GM23248 (cell line): ENCODE results near the gene BMI1. TPM values are rescaled to one million over a fixed set of nuclear protein-coding genes. Genes with fewer than 3 reads are reported as not detected.
A peak's percentile ranks its signal among the peaks of the same experiment; 100 is the strongest.

Experiments used
- DNase-seq: peaks from one replicate; pipeline ENCODE4 v3.0.0-alpha.2; 2015
- H2AFZ ChIP-seq: fragments of 200-600 bp; sonication (generic); 2 replicates; pipeline ENCODE4 v1.6.1; 2016; ENCODE audit warnings: antibody characterized with exemption
- H3F3A ChIP-seq: fragments of 200-600 bp; sonication (generic); 2 replicates; pipeline ENCODE4 v1.6.1; 2016; ENCODE audit warnings: mild to moderate bottlenecking, antibody characterized with exemption, mixed run types; ENCODE audit not compliant: insufficient read depth
- H3K27ac ChIP-seq: fragments of 200-600 bp; sonication (generic); 2 replicates; pipeline ENCODE4 v1.5.1; 2016; ENCODE audit warnings: mild to moderate bottlenecking
- H3K27me3 ChIP-seq: fragments of 200-600 bp; sonication (generic); replicated peaks from 2 replicates; pipeline ENCODE4 v1.6.1; 2016; ENCODE audit warnings: mild to moderate bottlenecking; ENCODE audit not compliant: insufficient read depth
- H3K36me3 ChIP-seq: fragments of 200-600 bp; sonication (generic); 2 replicates; pipeline ENCODE4 v1.6.1; 2016; ENCODE audit warnings: low read depth, mild to moderate bottlenecking
- H3K4me1 ChIP-seq: fragments of 200-600 bp; sonication (generic); 2 replicates; pipeline ENCODE4 v1.6.1; 2016; ENCODE audit warnings: mild to moderate bottlenecking; ENCODE audit not compliant: insufficient read depth
- H3K4me2 ChIP-seq: fragments of 200-600 bp; sonication (generic); one replicate; pipeline ENCODE4 v1.6.1; 2016; ENCODE audit warnings: mild to moderate bottlenecking; ENCODE audit not compliant: unreplicated experiment
- H3K4me3 ChIP-seq: fragments of 200-600 bp; sonication (generic); 2 replicates; pipeline ENCODE4 v1.5.1; 2016; ENCODE audit warnings: mild to moderate bottlenecking
- H3K79me2 ChIP-seq: fragments of 200-600 bp; sonication (generic); 2 replicates; pipeline ENCODE4 v1.6.1; 2016; ENCODE audit warnings: mild to moderate bottlenecking; ENCODE audit not compliant: insufficient read depth
- H3K9ac ChIP-seq: fragments of 200-600 bp; sonication (generic); 2 replicates; pipeline ENCODE4 v1.6.1; 2016; ENCODE audit warnings: mild to moderate bottlenecking
- H3K9me2 ChIP-seq: fragments of 200-600 bp; sonication (generic); 2 replicates; pipeline ENCODE4 v1.6.1; 2016; ENCODE audit warnings: mixed run types, mild to moderate bottlenecking, moderate library complexity; ENCODE audit not compliant: insufficient read depth
- H3K9me3 ChIP-seq: fragments of 200-600 bp; sonication (generic); one replicate; pipeline ENCODE4 v1.6.1; 2017; ENCODE audit warnings: low read depth
- H4K20me1 ChIP-seq: fragments of 200-600 bp; sonication (generic); 2 replicates; pipeline ENCODE4 v1.6.0; 2016; ENCODE audit not compliant: insufficient read depth
- EZH2 ChIP-seq: fragments of 200-600 bp; sonication (generic); IDR thresholded peaks from 2 replicates; pipeline ENCODE4 v1.6.1; 2018; ENCODE audit warnings: antibody characterized with exemption, mild to moderate bottlenecking; ENCODE audit not compliant: insufficient read depth, poor library complexity, severe bottlenecking
- EZH2phosphoT487 ChIP-seq: fragments of 200-600 bp; sonication (generic); IDR thresholded peaks from 2 replicates; pipeline ENCODE4 v1.6.1; 2018; ENCODE audit warnings: antibody characterized with exemption, moderate library complexity, mild to moderate bottlenecking, low read depth; ENCODE audit not compliant: insufficient read depth
- WGBS, 2 experiments: methylation state at CpG; one replicate each; pipeline ENCODE4 v1.1.6; 2015 to 2017; ENCODE audit warnings: low lambda C conversion rate in 2 of 2, low coverage in 1 of 2; ENCODE audit errors: missing lambda C conversion rate in 2 of 2; 5-methylcytosine and 5-hydroxymethylcytosine counted together
- in situ Hi-C: fragments of 300-500 bp; cut with MboI; formaldehyde crosslinking; loops from 2 replicates; pipeline ENCODE4 v1.15.0; 2020
- polyA plus RNA-seq: library from polyadenylated mRNA; unstranded; fragments of >200 nt; fragmentation: Nextera tagmentation; extraction: Ambion mirVana; gene quantifications from 2 replicates; pipeline ENCODE4 v1.2.1, GENCODE V29; 2016
- small RNA-seq: library from RNA; depleted of rRNA; stranded (forward); fragments of <200 nt; gene quantifications from one replicate; pipeline ENCODE3, GENCODE V24; 2014; ENCODE audit warnings: low read depth, low replicate concordance
- total RNA-seq: library from RNA; depleted of rRNA; stranded (reverse); fragments of >200 nt; shearing (Covaris generic); gene quantifications from 2 replicates; pipeline ENCODE4 v1.2.3, GENCODE V29; 2014; rRNA removed

Gene BMI1
- total and polyA plus RNA-seq, 2 experiments from 2014 or later, result 38.0 to 66.0 TPM

- Histone ChIP-seq H3K4me2 (no peak overlapping the region), H3K79me2 (no peaks in the 10 kb centered on the region), H4K20me1 (no peaks in the 10 kb centered on the region), H3F3A (no peaks in the 10 kb centered on the region), H3K9me3 (no peaks in the 10 kb centered on the region), H3K4me3 (no peak overlapping the region), H3K9ac (no peak overlapping the region), H3K27me3 (no peaks in the 10 kb centered on the region), H2AFZ (0 out of 2 replicates have a peak overlapping the region, but pooled peaks have one; percentile 0), H3K27ac (no peak overlapping the region), H3K36me3 (no peaks in the 10 kb centered on the region), H3K9me2 (no peaks in the 10 kb centered on the region), H3K4me1 (no peaks in the 10 kb centered on the region)
- in situ Hi-C loops, result no loop called here
- peak; percentile 6 for DNase-seq
- TF ChIP-seq EZH2, result no peak
- TF ChIP-seq EZH2phosphoT487, result no peak
- 49 to 54% methylated on average over 9 of the region's 9 CpGs for WGBS, 2 experiments
Measured at GRCh38 chr10:22372917-22373316, 52.0 kb downstream of the BMI1 start.

GRCh38 chr10:22374489-22375126 lies 53.7 kb downstream of the BMI1 start:
- H3K9me3 ChIP-seq, result no peaks in the 10 kb centered on the region
- WGBS, 2 experiments, result 82 to 86% methylated on average over 3 of the region's 3 CpGs
- no peak overlapping the region for H3K27ac ChIP-seq
- no peak overlapping the region for H3K4me3 ChIP-seq
- no peaks in the 10 kb centered on the region for H3K36me3 ChIP-seq
- H3K4me1 ChIP-seq, result no peaks in the 10 kb centered on the region
- no peaks in the 10 kb centered on the region for H3K27me3 ChIP-seq
- H3K4me2 ChIP-seq, result no peak overlapping the region
- no peaks in the 10 kb centered on the region for H3K9me2 ChIP-seq
- H3K9ac ChIP-seq, result no peak overlapping the region
- no peak for DNase-seq
- no peaks in the 10 kb centered on the region for H3F3A ChIP-seq
- H3K79me2 ChIP-seq, result no peaks in the 10 kb centered on the region
- H4K20me1 ChIP-seq, result no peaks in the 10 kb centered on the region
- no peak for TF ChIP-seq EZH2phosphoT487
- TF ChIP-seq EZH2, result no peak
- H2AFZ ChIP-seq, result no peak overlapping the region
- in situ Hi-C loops, result no loop called here

- Histone ChIP-seq H3K4me2 (no peak overlapping the region), H3K4me1 (no peaks in the 10 kb centered on the region), H3K9me2 (no peaks in the 10 kb centered on the region), H3K4me3 (no peak overlapping the region), H4K20me1 (no peaks in the 10 kb centered on the region), H3K79me2 (no peaks in the 10 kb centered on the region), H2AFZ (no peak overlapping the region), H3K9ac (no peak overlapping the region), H3K27me3 (peaks cover 4% of the 10 kb centered on the region; the same call in 1 of the 2 replicates), H3K27ac (no peak overlapping the region), H3K36me3 (no peaks in the 10 kb centered on the region), H3K9me3 (no peaks in the 10 kb centered on the region), H3F3A (no peaks in the 10 kb centered on the region)
- in situ Hi-C loops, result no loop called here
- no peak for DNase-seq
- 65 to 71% methylated on average over 3 of the region's 3 CpGs for WGBS, 2 experiments
- no peak for TF ChIP-seq EZH2phosphoT487
- TF ChIP-seq EZH2, result no peak
Measured at GRCh38 chr10:22379059-22379458, 58.2 kb downstream of the BMI1 start.

Small RNAs within 50 kb of the gene (small RNA-seq; reads per million reads assigned to genes)
- not detected for gene AL158211.3

Other genes starting within 250 kb of the BMI1 start
- gene EBLN1, start 103.1 kb upstream of the BMI1 start, total RNA-seq, result not detected in 2 replicates
- gene EBLN1, start 103.1 kb upstream of the BMI1 start, polyA plus RNA-seq, result not detected in 2 replicates
- 26.4 and 48.2 TPM in 2 replicates for gene COMMD3, start 4.7 kb upstream of the BMI1 start, total RNA-seq
- gene COMMD3, start 4.7 kb upstream of the BMI1 start, polyA plus RNA-seq, result 103 and 104 TPM in 2 replicates
- not detected in 2 replicates for gene SPAG6, start 24.4 kb downstream of the BMI1 start, total RNA-seq
- not detected in 2 replicates for gene SPAG6, start 24.4 kb downstream of the BMI1 start, polyA plus RNA-seq